ENCODE data around the gene CDKAL1.

DNA sequence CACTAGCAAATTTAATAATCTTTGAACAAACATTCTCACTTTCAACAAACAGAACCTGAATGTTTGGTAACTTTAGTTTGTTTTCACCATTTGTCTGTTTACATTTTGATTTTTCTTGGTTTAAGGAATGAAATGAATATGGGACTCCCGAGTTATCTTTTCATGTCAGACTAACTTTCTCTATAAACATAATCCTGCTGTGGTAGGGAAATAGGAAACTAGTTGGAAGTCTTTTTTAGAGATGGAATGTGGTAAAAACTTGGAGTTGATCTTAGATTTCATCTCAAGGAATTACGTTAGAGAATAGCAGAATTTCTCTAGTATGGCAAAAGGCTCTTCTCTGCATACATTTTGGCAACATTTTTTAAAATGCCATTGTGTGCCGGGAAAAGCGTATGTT, 206.5 kb downstream of the CDKAL1 start:
- TF ChIP-seq CSDC2 (CRISPR knock-in tag; IDR thresholded peaks at IDR 0.05) (no peak), PPARA (CRISPR knock-in tag; IDR thresholded peaks at IDR 0.05; ENCODE audit: borderline replicate concordance) (no peak), RARB (CRISPR knock-in tag; IDR thresholded peaks at IDR 0.05) (no peak), OSR1 (CRISPR knock-in tag; IDR thresholded peaks at IDR 0.05) (no peak), ZFP3 (CRISPR knock-in tag; IDR thresholded peaks at IDR 0.05) (no peak)
- TF ChIP-seq, protein P1, sequence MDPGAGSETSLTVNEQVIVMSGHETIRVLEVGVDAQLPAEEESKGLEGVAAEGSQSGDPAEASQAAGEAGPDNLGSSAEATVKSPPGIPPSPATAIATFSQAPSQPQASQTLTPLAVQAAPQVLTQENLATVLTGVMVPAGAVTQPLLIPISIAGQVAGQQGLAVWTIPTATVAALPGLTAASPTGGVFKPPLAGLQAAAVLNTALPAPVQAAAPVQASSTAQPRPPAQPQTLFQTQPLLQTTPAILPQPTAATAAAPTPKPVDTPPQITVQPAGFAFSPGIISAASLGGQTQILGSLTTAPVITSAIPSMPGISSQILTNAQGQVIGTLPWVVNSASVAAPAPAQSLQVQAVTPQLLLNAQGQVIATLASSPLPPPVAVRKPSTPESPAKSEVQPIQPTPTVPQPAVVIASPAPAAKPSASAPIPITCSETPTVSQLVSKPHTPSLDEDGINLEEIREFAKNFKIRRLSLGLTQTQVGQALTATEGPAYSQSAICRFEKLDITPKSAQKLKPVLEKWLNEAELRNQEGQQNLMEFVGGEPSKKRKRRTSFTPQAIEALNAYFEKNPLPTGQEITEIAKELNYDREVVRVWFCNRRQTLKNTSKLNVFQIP (CRISPR knock-in tag; IDR thresholded peaks at IDR 0.05; ENCODE audit: borderline replicate concordance, low read depth): no peak

All from SK-N-SH treated with all-trans-retinoic acid at 6 μM for 48 hours (cell line).